ENCODE results near the gene MEGF8. TPM values are rescaled to one million over a fixed set of nuclear protein-coding genes. Genes with fewer than 3 reads are reported as not detected.
A peak's percentile ranks its signal among the peaks of the same experiment; 100 is the strongest.

The MEGF8 gene
- total and polyA plus RNA-seq, 2 of the 8 experiments (the other 6 are each of a cell fraction or from before 2014, with no cell fraction given) = 13.0 to 23.7 TPM

DNA sequence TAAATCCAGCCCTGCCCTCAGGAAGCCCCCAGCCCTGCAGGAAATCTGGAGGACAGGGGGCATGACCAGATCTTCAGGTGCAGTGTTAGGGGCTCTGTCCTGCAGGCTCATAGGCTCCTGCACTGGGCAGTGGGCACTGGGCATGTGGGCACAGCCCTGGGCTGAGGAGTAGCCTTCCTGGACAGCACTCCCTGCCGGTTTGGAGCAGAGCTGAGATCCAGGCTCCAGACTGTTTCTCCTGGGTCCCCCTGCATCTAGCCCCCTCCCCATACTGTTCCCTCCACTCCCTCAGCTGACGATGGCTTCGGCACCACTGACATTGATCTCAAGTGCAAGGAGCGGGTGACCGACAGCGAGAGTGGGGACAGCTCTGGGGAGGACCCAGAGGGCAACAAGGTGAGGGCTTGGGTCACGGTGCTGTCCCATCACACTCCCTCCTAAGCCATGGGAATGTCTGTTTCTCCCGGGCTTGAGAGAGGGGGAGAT, 35.8 kb upstream of the MEGF8 start:
- H3K23me2 ChIP-seq (ENCODE audit: low read depth, low read length) = peaks cover 7% of the 10 kb centered on the region
- FAIRE-seq = no peak
- TF ChIP-seq SP4 (IDR thresholded peaks at IDR 0.05; ENCODE audit: low read length) = no peak
- TF ChIP-seq SAP30 (IDR thresholded peaks at IDR 0.05; ENCODE audit: insufficient read depth, insufficient replicate concordance, low read length) = no peak
- no peak for TF ChIP-seq KDM4A (IDR thresholded peaks at IDR 0.05; ENCODE audit: low read depth, low read length, severe bottlenecking)
- no peak for TF ChIP-seq KDM1A (IDR thresholded peaks at IDR 0.05; ENCODE audit: borderline replicate concordance, low read length)
- no peak for TF ChIP-seq SRF (IDR thresholded peaks at IDR 0.05; ENCODE audit: low read depth, low read length)
- no peak for TF ChIP-seq HDAC2 (IDR thresholded peaks at IDR 0.05; ENCODE audit: borderline replicate concordance in 1 of 2, low read depth in 2 of 2, low read length in 2 of 2)
- no peak for TF ChIP-seq TBP (IDR thresholded peaks at IDR 0.05; ENCODE audit: low read depth, low read length)

More for the DNA sequence above, 35.8 kb upstream of the MEGF8 start:
- no peak overlapping the region for H2AK5ac ChIP-seq (ENCODE audit: low read depth, low read length)
- no peak overlapping the region for H2AFZ ChIP-seq (ENCODE audit: low read length)
- ChIA-PET POLR2A (ENCODE audit: partially characterized antibody) (interaction anchor here (0.7 to 3.0 kb wide), 7 partner anchors 8 to 87 kb away, joined by 3 to 18 read pairs (median 5); partner anchors contain the start of genes GSK3A and PAFAH1B3), CTCF (ENCODE audit: partially characterized antibody) (interaction anchor here (1.3 to 10.6 kb wide), 6 partner anchors 7 to 42 kb away, joined by 3 to 155 read pairs (median 8); partner anchors contain the start of gene GSK3A)
- H2BK15ac ChIP-seq (ENCODE audit: low read length) = no peak overlapping the region
- H3K27me3 ChIP-seq (replicated peaks in 1 of 4; ENCODE audit: control insufficient read depth in 3 of 4, extremely low read depth in 1 of 4, insufficient read depth in 3 of 4, low read length in 3 of 4) = no peaks in the 10 kb centered on the region
- H4K5ac ChIP-seq (ENCODE audit: insufficient read length, low read depth, low read length) = no peak overlapping the region
- no peak overlapping the region for H3K4me3 ChIP-seq (ENCODE audit: extremely low read depth in 1 of 4, insufficient read depth in 2 of 4, low read depth in 3 of 4, low read length in 4 of 4)
- 94% methylated on average over 8 of the region's 8 CpGs; no CpG with 5 or more reads in 1 of the 2 experiments for whole genome bisulfite sequencing, 2 experiments (ENCODE audit: extremely low coverage in 1 of 2, insufficient coverage in 1 of 2, insufficient read length in 1 of 2, insufficient replicate concordance in 2 of 2, low coverage in 1 of 2, low lambda C conversion rate in 2 of 2, missing lambda C conversion rate in 1 of 2)
- H3K4ac ChIP-seq (replicated peaks; ENCODE audit: insufficient read length, low read depth, low read length) = no peak overlapping the region
- H3K9ac ChIP-seq (replicated peaks in 1 of 4; ENCODE audit: extremely low read depth in 1 of 4, low read depth in 3 of 4, low read length in 3 of 4) = no peak overlapping the region
- peaks cover 13 to 64% (median 51%) of the 10 kb centered on the region in 4 experiments; a peak in 7 of 8 replicates for H3K36me3 ChIP-seq (ENCODE audit: control insufficient read depth in 2 of 4, insufficient read depth in 4 of 4, low read length in 3 of 4)
- no peak overlapping the region for H3K18ac ChIP-seq (ENCODE audit: extremely low read depth, low read length)
- H2BK12ac ChIP-seq (ENCODE audit: low read depth, low read length) = no peak overlapping the region
- H4K20me1 ChIP-seq (replicated peaks in 1 of 2; ENCODE audit: control insufficient read depth in 1 of 2, insufficient read depth in 2 of 2, low read length in 2 of 2) = peaks cover 3 to 23% of the 10 kb centered on the region in 2 experiments
- no peak overlapping the region for H2BK20ac ChIP-seq (ENCODE audit: low read length)
- no peak overlapping the region for H2BK5ac ChIP-seq (ENCODE audit: low read depth, low read length)
- DNase-seq (ENCODE audit: low read depth in 1 of 2, low spot score in 2 of 2) = no peak
- H3K14ac ChIP-seq (ENCODE audit: insufficient read length) = no peak overlapping the region
- no peaks in the 10 kb centered on the region for H3K9me3 ChIP-seq (ENCODE audit: insufficient read depth in 2 of 2, low read depth in 1 of 2, low read length in 1 of 2)
- no peak overlapping the region for H2BK120ac ChIP-seq (replicated peaks; ENCODE audit: low read depth, low read length)
- H3K4me2 ChIP-seq (ENCODE audit: insufficient read depth in 1 of 2, low read depth in 2 of 2, low read length in 2 of 2) = no peak overlapping the region
- H3K27ac ChIP-seq (ENCODE audit: low read depth, low read length) = no peak overlapping the region
- peak overlapping the region; percentile 16; the same call in 1 of the 2 replicates for H4K8ac ChIP-seq (ENCODE audit: extremely low read depth, insufficient read depth, low read length)
- H3K56ac ChIP-seq (replicated peaks; ENCODE audit: insufficient read length, low read depth, low read length) = no peak overlapping the region
- H3K23ac ChIP-seq (ENCODE audit: insufficient read length) = no peak overlapping the region
- peaks cover 0 to 18% of the 10 kb centered on the region in 2 experiments; a peak in 2 of 4 replicates for H3K79me2 ChIP-seq (ENCODE audit: control insufficient read depth in 1 of 2, insufficient read depth in 2 of 2, low read length in 2 of 2)
- H3K79me1 ChIP-seq (ENCODE audit: low read depth, low read length) = peaks cover 21% of the 10 kb centered on the region
- H3K4me1 ChIP-seq (replicated peaks in 1 of 4; ENCODE audit: control insufficient read depth in 3 of 4, insufficient read depth in 4 of 4, low read length in 3 of 4) = peaks cover 0 to 12% (median 9%) of the 10 kb centered on the region in 4 experiments; a peak in 5 of 7 replicates
- H4K91ac ChIP-seq (replicated peaks; ENCODE audit: insufficient read length, low read length) = no peak overlapping the region
